Uterus (tissue), 4 donors: ENCODE data around the gene COX7B. TPM values are rescaled to one million over a fixed set of nuclear protein-coding genes. Genes with fewer than 3 reads are reported as not detected.
A peak's percentile ranks its signal among the peaks of the same experiment; 100 is the strongest.
"Not testable (repeated sequence)": the region's sequence is repeated elsewhere in the genome, so short reads cannot be mapped to it uniquely, and the experiment has no call there.

Experiments used
- DNase-seq, 2 donors: peaks; one replicate each; pipeline ENCODE4 v3.0.0-alpha.2; 2019 to 2020
- H3K27ac ChIP-seq, 2 donors: fragments of 200-600 bp; sonication (generic); 1 replicate in 1 of 2; 2 replicates in 1 of 2; pipeline ENCODE4 v1.5.1; 2016 to 2018
- H3K27me3 ChIP-seq, 2 donors: fragments of 200-600 bp; sonication (generic); one replicate each; pipeline ENCODE4 v1.5.1; 2018 to 2019; ENCODE audit warnings: control low read depth in 1 of 2
- H3K36me3 ChIP-seq, 2 donors: fragments of 200-600 bp; sonication (generic); one replicate each; pipeline ENCODE4 v1.5.1; 2019; ENCODE audit warnings: control low read depth in 1 of 2
- H3K4me1 ChIP-seq, 2 donors: fragments of 200-600 bp; sonication (generic); one replicate each; pipeline ENCODE4 v1.5.1; 2018 to 2019; ENCODE audit warnings: control low read depth in 1 of 2
- H3K4me3 ChIP-seq, 2 donors: fragments of 200-600 bp; sonication (generic); 1 replicate in 1 of 2; 2 replicates in 1 of 2; pipeline ENCODE4 v1.5.1; 2018 to 2019; ENCODE audit warnings: mild to moderate bottlenecking in 1 of 2
- H3K9me3 ChIP-seq, 2 donors: fragments of 200-600 bp; sonication (generic); one replicate each; pipeline ENCODE4 v1.5.1; 2019; ENCODE audit warnings: control low read depth in 1 of 2
- POLR2A ChIP-seq, 2 donors: fragments of 450-650 bp; IDR thresholded peaks; one replicate each; pipeline ENCODE4 v1.6.1; 2016; ENCODE audit warnings: antibody characterized with exemption in 2 of 2, mild to moderate bottlenecking in 1 of 2, moderate library complexity in 1 of 2
- intact Hi-C: fragments of 100-400 bp; cut with DNase I; formaldehyde crosslinking; loops from one replicate; pipeline ENCODE4 v1.15.1; 2023; ENCODE audit warnings: low total_unique reads
- total RNA-seq, 4 donors: library from RNA; depleted of rRNA in 3 of 4; stranded (reverse); fragments of >200 nt in 3 of 4; gene quantifications; one replicate each; pipeline versions ENCODE4 v1.1.0 to v1.2.4, GENCODE V29; 2014 to 2023
- TF ChIP-seq, protein P1 (sequence below), 4 experiments: fragments of 200-600 bp in 2 of 4; fragments of 450-650 bp in 2 of 4; sonication (generic) in 2 of 4; IDR thresholded peaks; one replicate each; pipeline ENCODE4 v1.5.1; 2016 to 2019; ENCODE audit warnings: antibody characterized with exemption in 4 of 4, mild to moderate bottlenecking in 2 of 4, moderate library complexity in 1 of 4
- donor health status: DM: yes; HTN: yes; CAD: no.

Gene COX7B, protein sequence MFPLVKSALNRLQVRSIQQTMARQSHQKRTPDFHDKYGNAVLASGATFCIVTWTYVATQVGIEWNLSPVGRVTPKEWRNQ
- total RNA-seq = 100 to 1,000 TPM; 182 to 801 (median 415) TPM

DNA sequence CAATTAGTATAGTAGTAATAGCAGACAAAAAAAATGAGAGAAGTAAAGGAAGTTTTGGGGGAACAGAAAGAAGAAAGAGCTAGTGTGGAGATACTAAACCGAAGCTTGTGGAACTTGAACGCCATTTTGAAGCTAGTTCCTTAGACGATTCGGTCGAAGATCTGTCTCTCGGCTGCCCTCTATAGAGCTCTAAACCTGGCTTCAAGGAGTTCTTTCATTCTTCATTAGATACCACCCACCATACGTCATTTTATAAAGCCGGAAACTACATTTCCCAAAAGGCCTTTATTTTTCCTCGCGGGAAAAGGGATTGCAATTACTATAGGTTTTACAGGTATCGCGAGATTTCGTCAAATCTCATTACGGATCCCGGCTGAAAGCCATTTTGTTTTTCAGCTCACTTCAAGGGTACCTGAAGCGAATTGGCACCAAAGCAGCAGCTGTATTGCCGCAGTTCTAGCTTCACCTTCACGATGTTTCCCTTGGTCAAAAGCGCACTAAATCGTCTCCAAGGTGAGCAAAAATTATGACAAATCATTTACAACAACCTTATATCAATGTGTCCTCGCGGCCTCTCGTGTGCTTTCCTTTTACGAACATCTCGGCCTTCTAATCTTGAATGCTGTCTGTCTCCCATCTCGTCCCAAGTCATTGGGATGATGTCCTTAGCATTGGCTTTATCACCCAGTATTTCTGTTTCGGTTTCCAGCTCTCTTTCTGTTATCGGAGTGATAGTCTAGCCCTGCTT, at the start of gene COX7B:
Gene COX7B (plus strand): TSS at position 388 of the 748 bp plus-strand sequence. CDS start 86 bp downstream, at position 474.
- intact Hi-C loops = no loop called here
- Histone ChIP-seq H3K27me3 (no peaks in the 10 kb centered on the region), H3K4me3 (peak within 1 kb of the TSS; percentile 46 to 56), H3K9me3 (no peaks in the 10 kb centered on the region), H3K4me1 (no peaks in the 10 kb centered on the region), H3K27ac (peak within 1 kb of the TSS; percentile 83), H3K36me3 (no peaks in the 10 kb centered on the region)
- DNase-seq = peak; percentile 56 to 83
- TF ChIP-seq POLR2A (IDR thresholded peaks at IDR 0.05) = peak; percentile 51 to 63
- TF ChIP-seq, protein P1, sequence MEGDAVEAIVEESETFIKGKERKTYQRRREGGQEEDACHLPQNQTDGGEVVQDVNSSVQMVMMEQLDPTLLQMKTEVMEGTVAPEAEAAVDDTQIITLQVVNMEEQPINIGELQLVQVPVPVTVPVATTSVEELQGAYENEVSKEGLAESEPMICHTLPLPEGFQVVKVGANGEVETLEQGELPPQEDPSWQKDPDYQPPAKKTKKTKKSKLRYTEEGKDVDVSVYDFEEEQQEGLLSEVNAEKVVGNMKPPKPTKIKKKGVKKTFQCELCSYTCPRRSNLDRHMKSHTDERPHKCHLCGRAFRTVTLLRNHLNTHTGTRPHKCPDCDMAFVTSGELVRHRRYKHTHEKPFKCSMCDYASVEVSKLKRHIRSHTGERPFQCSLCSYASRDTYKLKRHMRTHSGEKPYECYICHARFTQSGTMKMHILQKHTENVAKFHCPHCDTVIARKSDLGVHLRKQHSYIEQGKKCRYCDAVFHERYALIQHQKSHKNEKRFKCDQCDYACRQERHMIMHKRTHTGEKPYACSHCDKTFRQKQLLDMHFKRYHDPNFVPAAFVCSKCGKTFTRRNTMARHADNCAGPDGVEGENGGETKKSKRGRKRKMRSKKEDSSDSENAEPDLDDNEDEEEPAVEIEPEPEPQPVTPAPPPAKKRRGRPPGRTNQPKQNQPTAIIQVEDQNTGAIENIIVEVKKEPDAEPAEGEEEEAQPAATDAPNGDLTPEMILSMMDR (IDR thresholded peaks at IDR 0.05) = peak in 3 of 4 experiments; percentile 27 to 43 (median 41)

DNA sequence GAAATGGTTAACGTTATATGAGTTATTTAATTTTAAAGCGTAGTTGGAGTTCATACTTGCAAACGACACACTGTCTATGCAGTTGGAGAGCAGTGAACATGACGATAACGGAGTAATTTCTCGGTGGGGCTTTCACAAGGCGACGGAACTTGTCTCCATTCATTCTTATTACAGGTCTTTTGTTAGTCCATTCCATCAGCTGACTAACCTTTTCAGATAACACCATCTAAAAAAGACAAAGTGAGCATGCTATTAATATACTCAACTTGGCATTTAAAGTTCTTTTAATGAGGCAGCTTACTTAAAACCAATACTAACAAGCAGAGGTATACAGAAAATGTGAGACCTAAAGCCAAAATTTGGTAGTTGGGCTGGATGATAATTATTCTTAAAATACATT, 23.9 kb upstream of the COX7B start:
- no peaks in the 10 kb centered on the region for H3K9me3 ChIP-seq
- intact Hi-C loops = no loop called here
- no peak overlapping the region for H3K4me3 ChIP-seq
- TF ChIP-seq POLR2A (IDR thresholded peaks at IDR 0.05) = no peak
- TF ChIP-seq, protein P1 (IDR thresholded peaks at IDR 0.05) = no peak
- no peaks in the 10 kb centered on the region for H3K27me3 ChIP-seq
- H3K36me3 ChIP-seq = no peaks in the 10 kb centered on the region
- DNase-seq = no peak
- no peak overlapping the region for H3K27ac ChIP-seq
- no peaks in the 10 kb centered on the region for H3K4me1 ChIP-seq

DNA sequence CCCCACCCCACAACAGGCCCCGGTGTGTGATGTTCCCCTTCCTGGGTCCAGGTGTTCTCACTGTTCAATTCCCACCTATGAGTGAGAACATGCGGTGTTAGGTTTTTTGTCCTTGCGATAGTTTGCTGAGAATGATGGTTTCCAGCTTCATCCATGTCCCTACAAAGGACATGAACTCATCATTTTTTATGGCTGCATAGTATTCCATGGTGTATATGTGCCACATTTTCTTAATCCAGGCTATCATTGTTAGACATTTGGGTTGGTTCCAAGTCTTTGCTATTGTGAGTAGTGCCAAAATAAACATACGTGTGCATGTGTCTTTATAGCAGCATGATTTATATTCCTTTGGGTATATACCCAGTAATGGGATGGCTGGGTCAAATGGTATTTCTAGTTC, 17.9 kb upstream of the COX7B start:
- intact Hi-C loops, H3K4me1 ChIP-seq, H3K27me3 ChIP-seq, DNase-seq, H3K27ac ChIP-seq, H3K4me3 ChIP-seq, H3K36me3 ChIP-seq, H3K9me3 ChIP-seq: not testable (repeated sequence)

DNA sequence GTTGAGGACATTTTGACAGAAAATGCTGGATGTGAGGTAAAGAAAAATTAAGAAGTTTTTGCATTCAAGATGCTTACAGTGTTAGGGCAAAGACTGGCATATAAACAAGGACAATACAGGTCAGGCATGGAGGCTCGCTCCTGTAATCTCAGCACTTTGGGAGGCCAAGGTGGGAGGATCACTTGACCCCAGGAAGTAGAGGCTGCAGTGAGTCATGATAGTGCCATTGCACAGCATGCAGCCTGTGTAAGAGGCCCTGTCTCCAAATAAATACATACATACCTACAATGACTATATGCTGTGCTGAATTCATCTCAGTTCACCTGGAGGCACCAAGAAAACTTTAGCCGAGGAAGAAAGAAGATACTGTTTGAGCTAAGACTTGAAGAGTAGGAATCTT, 6.4 kb upstream of the COX7B start:
- no peak overlapping the region for H3K4me3 ChIP-seq
- H3K36me3 ChIP-seq = no peaks in the 10 kb centered on the region
- TF ChIP-seq POLR2A (IDR thresholded peaks at IDR 0.05) = no peak
- TF ChIP-seq, protein P1 (IDR thresholded peaks at IDR 0.05) = no peak
- H3K4me1 ChIP-seq = no peaks in the 10 kb centered on the region
- H3K9me3 ChIP-seq = no peaks in the 10 kb centered on the region
- no peak overlapping the region for H3K27ac ChIP-seq
- no peaks in the 10 kb centered on the region for H3K27me3 ChIP-seq
- no peak for DNase-seq
- intact Hi-C loops = no loop called here

DNA sequence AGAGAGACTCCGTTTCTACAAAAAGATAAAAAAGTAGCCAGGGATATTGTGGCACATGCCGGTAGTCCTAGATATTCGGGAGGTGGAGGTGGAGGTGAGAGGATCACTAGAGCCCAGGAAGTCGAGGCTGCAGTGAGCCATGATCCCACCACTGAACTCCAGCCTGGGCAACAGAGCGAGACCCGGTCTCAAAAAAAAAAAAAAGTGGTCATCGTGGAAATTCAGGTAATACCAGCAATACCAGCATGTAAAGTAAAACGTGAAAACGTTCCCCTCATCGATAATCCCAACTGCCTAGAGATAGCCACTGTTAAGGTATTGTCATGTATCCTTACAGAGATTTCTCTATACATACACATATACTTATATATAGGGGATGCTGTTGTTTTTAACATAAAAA, 5.6 kb upstream of the COX7B start:
- H3K9me3 ChIP-seq = no peaks in the 10 kb centered on the region
- H3K4me1 ChIP-seq = no peaks in the 10 kb centered on the region
- no peak for DNase-seq
- no peaks in the 10 kb centered on the region for H3K36me3 ChIP-seq
- TF ChIP-seq POLR2A (IDR thresholded peaks at IDR 0.05) = no peak
- TF ChIP-seq, protein P1 (IDR thresholded peaks at IDR 0.05) = no peak
- H3K27ac ChIP-seq = no peak overlapping the region
- no peak overlapping the region for H3K4me3 ChIP-seq
- H3K27me3 ChIP-seq = no peaks in the 10 kb centered on the region
- intact Hi-C loops = no loop called here
